Immature natural killer cell (primary cell): ENCODE measurements around the gene PLBD2. TPM values are rescaled to one million over a fixed set of nuclear protein-coding genes. Genes with fewer than 3 reads are reported as not detected.

ENCODE experiments used
- DNase-seq, 3 donors: peaks; one replicate each; pipeline ENCODE4 v3.0.0; 2022; ENCODE audit warnings: mixed read lengths in 1 of 3
- H3K27ac Mint-ChIP-seq, 6 donors: one replicate each; pipeline ENCODE4 v1.8.0; 2020; ENCODE audit warnings: mixed read lengths in 6 of 6, mild to moderate bottlenecking in 5 of 6, inconsistent platforms in 4 of 6, moderate library complexity in 3 of 6
- H3K27me3 Mint-ChIP-seq, 3 donors: one replicate each; pipeline ENCODE4 v1.8.0; 2020 to 2021; ENCODE audit warnings: low read depth in 3 of 3, mild to moderate bottlenecking in 3 of 3, mixed read lengths in 3 of 3, moderate library complexity in 3 of 3, inconsistent platforms in 1 of 3
- H3K36me3 Mint-ChIP-seq, 3 donors: one replicate each; pipeline ENCODE4 v1.8.0; 2020; ENCODE audit warnings: mixed read lengths in 3 of 3, inconsistent platforms in 2 of 3, mild to moderate bottlenecking in 2 of 3
- H3K4me1 Mint-ChIP-seq, 2 donors: one replicate each; pipeline ENCODE4 v1.8.0; 2020; ENCODE audit warnings: inconsistent platforms in 2 of 2, mild to moderate bottlenecking in 2 of 2, mixed read lengths in 2 of 2, moderate library complexity in 1 of 2
- H3K4me3 Mint-ChIP-seq, 5 donors: one replicate each; pipeline ENCODE4 v1.8.0; 2020; ENCODE audit warnings: mild to moderate bottlenecking in 5 of 5, mixed read lengths in 5 of 5, inconsistent platforms in 3 of 5, moderate library complexity in 3 of 5
- H3K9me3 Mint-ChIP-seq, 6 donors: one replicate each; pipeline ENCODE4 v1.8.0; 2020; ENCODE audit warnings: mild to moderate bottlenecking in 6 of 6, mixed read lengths in 6 of 6, inconsistent platforms in 4 of 6, moderate library complexity in 3 of 6
- polyA plus RNA-seq, 3 donors: library from polyadenylated mRNA; unstranded; fragments of 300-500 nt; fragmentation: Illumina TruSeq; gene quantifications; one replicate each; pipeline ENCODE4 v1.2.3, GENCODE V29; 2021

The PLBD2 gene
- polyA plus RNA-seq, 3 donors from 2014 or later, result 4.8 to 10.1 (median 5.5) TPM

GRCh38 chr12:113413488-113413939 is 55.1 kb downstream of the PLBD2 start:
- Mint-ChIP-seq H3K4me3 (no peak overlapping the region), H3K27me3 (peaks cover 0 to 6% (median 1%) of the 10 kb centered on the region in 3 donors), H3K36me3 (no peaks in the 10 kb centered on the region), H3K27ac (no peak overlapping the region), H3K9me3 (no peaks in the 10 kb centered on the region), H3K4me1 (no peaks in the 10 kb centered on the region)
- no peak for DNase-seq

- H3K27ac Mint-ChIP-seq, result no peak overlapping the region
- DNase-seq, result no peak
- no peaks in the 10 kb centered on the region for H3K36me3 Mint-ChIP-seq
- H3K9me3 Mint-ChIP-seq, result no peaks in the 10 kb centered on the region
- no peak overlapping the region for H3K4me3 Mint-ChIP-seq
- no peaks in the 10 kb centered on the region for H3K4me1 Mint-ChIP-seq
- peaks cover 0 to 6% (median 1%) of the 10 kb centered on the region in 3 donors for H3K27me3 Mint-ChIP-seq
Observed at GRCh38 chr12:113414519-113415038, 56.2 kb downstream of the PLBD2 start.

- H3K27me3 Mint-ChIP-seq, result peaks cover 0 to 8% (median 1%) of the 10 kb centered on the region in 3 donors
- no peak for DNase-seq
- no peaks in the 10 kb centered on the region for H3K4me1 Mint-ChIP-seq
- H3K9me3 Mint-ChIP-seq, result no peaks in the 10 kb centered on the region
- H3K27ac Mint-ChIP-seq, result no peak overlapping the region
- H3K4me3 Mint-ChIP-seq, result no peak overlapping the region
- no peaks in the 10 kb centered on the region for H3K36me3 Mint-ChIP-seq
Observed at GRCh38 chr12:113416091-113416754, 57.8 kb downstream of the PLBD2 start.

GRCh38 chr12:113418213-113418879 is 60.0 kb downstream of the PLBD2 start:
- H3K4me3 Mint-ChIP-seq, result no peak overlapping the region
- no peak for DNase-seq
- H3K9me3 Mint-ChIP-seq, result no peaks in the 10 kb centered on the region
- no peak overlapping the region for H3K27ac Mint-ChIP-seq
- no peaks in the 10 kb centered on the region for H3K36me3 Mint-ChIP-seq
- peaks cover 0 to 10% (median 1%) of the 10 kb centered on the region in 3 donors for H3K27me3 Mint-ChIP-seq
- H3K4me1 Mint-ChIP-seq, result peaks cover 0 to 2% of the 10 kb centered on the region in 2 donors

GRCh38 chr12:113420996-113421595 is 62.7 kb downstream of the PLBD2 start:
- Mint-ChIP-seq H3K27ac (no peak overlapping the region), H3K9me3 (no peaks in the 10 kb centered on the region), H3K36me3 (no peaks in the 10 kb centered on the region), H3K27me3 (peaks cover 0 to 5% (median 4%) of the 10 kb centered on the region in 3 donors), H3K4me3 (no peak overlapping the region), H3K4me1 (peaks cover 0 to 2% of the 10 kb centered on the region in 2 donors)
- DNase-seq, result no peak

- H3K27me3 Mint-ChIP-seq, result peaks cover 0 to 6% (median 4%) of the 10 kb centered on the region in 3 donors
Observed at GRCh38 chr12:113422030-113422885, 63.9 kb downstream of the PLBD2 start, which contains the start of gene SDSL. Gene SDSL, plus strand, starts transcription at chr12:113422380. Its CDS starts 5,603 bp downstream, at chr12:113427983.

GRCh38 chr12:113422886-113423669 is 64.7 kb downstream of the PLBD2 start:
- no peaks in the 10 kb centered on the region for H3K9me3 Mint-ChIP-seq
- H3K27me3 Mint-ChIP-seq, result peaks cover 0 to 6% (median 5%) of the 10 kb centered on the region in 3 donors
- peak overlapping the region in 1 of 5 donors; percentile 97 for H3K4me3 Mint-ChIP-seq
- H3K36me3 Mint-ChIP-seq, result no peaks in the 10 kb centered on the region
- no peak overlapping the region for H3K27ac Mint-ChIP-seq
- no peak for DNase-seq
- peaks cover 0 to 2% of the 10 kb centered on the region in 2 donors for H3K4me1 Mint-ChIP-seq

More at GRCh38 chr12:113422030-113422885, 63.9 kb downstream of the PLBD2 start, which contains the start of gene SDSL:
- H3K27ac Mint-ChIP-seq, result peak within 1 kb of the TSS in 3 of 6 donors; percentile 81 to 96 (median 82)
- peaks cover 0 to 2% of the 10 kb centered on the region in 2 donors for H3K4me1 Mint-ChIP-seq
- H3K36me3 Mint-ChIP-seq, result no peaks in the 10 kb centered on the region
- H3K4me3 Mint-ChIP-seq, result peak within 1 kb of the TSS; percentile 27 to 97 (median 75)
- H3K9me3 Mint-ChIP-seq, result no peaks in the 10 kb centered on the region
- peak in 1 of 3 donors; percentile 47 for DNase-seq

GRCh38 chr12:113424456-113424855 is 66.1 kb downstream of the PLBD2 start:
- H3K27me3 Mint-ChIP-seq, result peaks cover 0 to 6% (median 6%) of the 10 kb centered on the region in 3 donors
- peak overlapping the region in 1 of 5 donors; percentile 14 for H3K4me3 Mint-ChIP-seq
- H3K36me3 Mint-ChIP-seq, result no peaks in the 10 kb centered on the region
- no peaks in the 10 kb centered on the region for H3K9me3 Mint-ChIP-seq
- no peak overlapping the region for H3K27ac Mint-ChIP-seq
- no peak for DNase-seq
- peaks cover 0 to 2% of the 10 kb centered on the region in 2 donors for H3K4me1 Mint-ChIP-seq

GRCh38 chr12:113424915-113425823 is 66.8 kb downstream of the PLBD2 start:
- Mint-ChIP-seq H3K27ac (no peak overlapping the region), H3K4me1 (peaks cover 0 to 2% of the 10 kb centered on the region in 2 donors), H3K9me3 (no peaks in the 10 kb centered on the region), H3K27me3 (peaks cover 0 to 6% (median 6%) of the 10 kb centered on the region in 3 donors), H3K4me3 (no peak overlapping the region), H3K36me3 (no peaks in the 10 kb centered on the region)
- peak; percentile 18 to 41 (median 26) for DNase-seq

GRCh38 chr12:113425960-113426453 is 67.6 kb downstream of the PLBD2 start:
- no peak overlapping the region for H3K4me3 Mint-ChIP-seq
- H3K4me1 Mint-ChIP-seq, result peaks cover 0 to 2% of the 10 kb centered on the region in 2 donors
- DNase-seq, result no peak
- H3K36me3 Mint-ChIP-seq, result no peaks in the 10 kb centered on the region
- H3K27ac Mint-ChIP-seq, result no peak overlapping the region
- no peaks in the 10 kb centered on the region for H3K9me3 Mint-ChIP-seq
- H3K27me3 Mint-ChIP-seq, result peaks cover 0 to 6% (median 5%) of the 10 kb centered on the region in 3 donors

GRCh38 chr12:113427882-113428281 is 69.5 kb downstream of the PLBD2 start:
- H3K27me3 Mint-ChIP-seq, result peaks cover 0 to 6% (median 6%) of the 10 kb centered on the region in 3 donors
- no peak overlapping the region for H3K4me3 Mint-ChIP-seq
- no peaks in the 10 kb centered on the region for H3K4me1 Mint-ChIP-seq
- no peaks in the 10 kb centered on the region for H3K36me3 Mint-ChIP-seq
- DNase-seq, result no peak
- no peak overlapping the region for H3K27ac Mint-ChIP-seq
- H3K9me3 Mint-ChIP-seq, result no peaks in the 10 kb centered on the region
